SK-N-SH (cell line): Measurements from ENCODE around the gene AJM1. TPM values are rescaled to one million over a fixed set of nuclear protein-coding genes. Genes with fewer than 3 reads are reported as not detected.
A peak's percentile ranks its signal among the peaks of the same experiment; 100 is the strongest.

Experiments
- CTCF ChIA-PET: fragments of 300-600, 350-600 bp; formaldehyde crosslinking; extraction: SDS; loops from one replicate; lab custom pipeline; 2021; lab: Yijun Ruan, JAX
- POLR2A ChIA-PET: fragments of 350-600 bp; sonication (Branson Sonifier 250); formaldehyde crosslinking; extraction: SDS; loops from one replicate; lab custom pipeline; 2020; ENCODE audit warnings: antibody characterized with exemption, inconsistent platforms; lab: Yijun Ruan, JAX
- DNase-seq: peaks from one replicate; pipeline ENCODE4 v3.0.0; 2012
- H2AFZ ChIP-seq: fragments of 200-600 bp; sonication (generic); 2 replicates; pipeline ENCODE4 v1.8.1; 2016; ENCODE audit warnings: antibody characterized with exemption, mild to moderate bottlenecking, low read depth
- H3F3A ChIP-seq: fragments of 200-600 bp; sonication (generic); replicated peaks from 2 replicates; pipeline ENCODE3; 2016; ENCODE audit warnings: antibody characterized with exemption, mild to moderate bottlenecking; ENCODE audit not compliant: insufficient read depth
- H3K27ac ChIP-seq, 2 experiments: fragments of 200-500 bp in 1 of 2; fragments of 200-600 bp in 1 of 2; sonication (Bioruptor generic) in 1 of 2; sonication (generic), shearing (Covaris generic) in 1 of 2; 2 replicates each; pipeline versions ENCODE4 v1.5.1 to v1.6.1; 2014 to 2016; ENCODE audit warnings: low read depth in 2 of 2, inconsistent platforms in 1 of 2, low read length in 1 of 2, mild to moderate bottlenecking in 1 of 2, mixed read lengths in 1 of 2
- H3K27me3 ChIP-seq: fragments of 200-600 bp; sonication (generic), shearing (Covaris generic); 2 replicates; pipeline ENCODE4 v1.6.1; 2016; ENCODE audit warnings: mixed run types; ENCODE audit not compliant: insufficient read depth
- H3K36me3 ChIP-seq, 2 experiments: fragments of 200-500 bp in 1 of 2; fragments of 200-600 bp in 1 of 2; sonication (Bioruptor generic) in 1 of 2; sonication (generic) in 1 of 2; replicated peaks in 1 of 2; 2 replicates each; pipeline versions ENCODE3 to v1.5.1; 2014 to 2016; ENCODE audit warnings: low read length in 1 of 2, mild to moderate bottlenecking in 1 of 2; ENCODE audit not compliant: insufficient read depth in 2 of 2, control insufficient read depth in 1 of 2
- H3K4me1 ChIP-seq, 2 experiments: fragments of 200-500 bp in 1 of 2; fragments of 200-600 bp in 1 of 2; sonication (Bioruptor generic) in 1 of 2; sonication (generic), shearing (Covaris generic) in 1 of 2; 2 replicates each; pipeline versions ENCODE4 v1.5.1 to v1.6.1; 2014 to 2016; ENCODE audit warnings: low read depth in 1 of 2, low read length in 1 of 2, mixed run types in 1 of 2; ENCODE audit not compliant: insufficient read depth in 2 of 2, control insufficient read depth in 1 of 2
- H3K4me2 ChIP-seq: fragments of 200-600 bp; sonication (generic), shearing (Covaris generic); 2 replicates; pipeline ENCODE4 v1.6.1; 2017; ENCODE audit warnings: mixed run types
- H3K4me3 ChIP-seq, 2 experiments: fragments of 200-500 bp in 1 of 2; fragments of 200-600 bp in 1 of 2; sonication (Bioruptor generic) in 1 of 2; sonication (generic), shearing (Covaris generic) in 1 of 2; 2 replicates each; pipeline versions ENCODE4 v1.5.1 to v1.8.1; 2014 to 2016; ENCODE audit warnings: low read depth in 2 of 2, inconsistent platforms in 1 of 2, low read length in 1 of 2, mild to moderate bottlenecking in 1 of 2, mixed read lengths in 1 of 2, moderate library complexity in 1 of 2
- H3K79me2 ChIP-seq: fragments of 200-600 bp; sonication (generic); 2 replicates; pipeline ENCODE4 v1.8.1; 2017; ENCODE audit warnings: mild to moderate bottlenecking; ENCODE audit not compliant: insufficient read depth
- H3K9ac ChIP-seq: fragments of 200-600 bp; sonication (generic); 2 replicates; pipeline ENCODE4 v1.6.1; 2017; ENCODE audit warnings: mixed run types
- H3K9me2 ChIP-seq: fragments of 200-600 bp; sonication (generic); 2 replicates; pipeline ENCODE4 v1.6.1; 2017; ENCODE audit warnings: mixed run types
- H3K9me3 ChIP-seq: fragments of 200-600 bp; sonication (generic); 2 replicates; pipeline ENCODE4 v1.6.1; 2017; ENCODE audit warnings: mixed run types, mild to moderate bottlenecking, moderate library complexity
- H4K20me1 ChIP-seq: fragments of 200-600 bp; sonication (generic); 2 replicates; pipeline ENCODE4 v1.6.1; 2017; ENCODE audit warnings: mild to moderate bottlenecking, mixed run types; ENCODE audit not compliant: insufficient read depth
- ELF1 ChIP-seq: IDR thresholded peaks from 2 replicates; pipeline ENCODE4 v1.4.0; 2012
- FOXJ3 ChIP-seq: sonication (generic); formaldehyde crosslinking; IDR thresholded peaks from 2 replicates; pipeline ENCODE4 v1.5.1; 2020; ENCODE audit warnings: mild to moderate bottlenecking, missing genetic modification reagents
- GABPA ChIP-seq: IDR thresholded peaks from 2 replicates; pipeline ENCODE4 v1.4.0; 2012; ENCODE audit warnings: low read depth, mild to moderate bottlenecking
- NFIC ChIP-seq: IDR thresholded peaks from 2 replicates; pipeline ENCODE4 v1.4.0; 2012; ENCODE audit warnings: borderline replicate concordance
- RCOR1 ChIP-seq: fragments of 150-350 bp; IDR thresholded peaks from 2 replicates; pipeline ENCODE4 v1.6.1; 2017; ENCODE audit warnings: antibody characterized with exemption, low read length
- RXRA ChIP-seq: IDR thresholded peaks from 2 replicates; pipeline ENCODE4 v1.4.0; 2012; ENCODE audit warnings: low read depth, mild to moderate bottlenecking, borderline replicate concordance
- TAF1 ChIP-seq: IDR thresholded peaks from 2 replicates; pipeline ENCODE4 v1.6.1; 2012; ENCODE audit warnings: low read depth, mild to moderate bottlenecking, low read length, moderate library complexity, borderline replicate concordance
- WGBS: methylation state at CpG from one replicate; pipeline ENCODE4 v1.1.6; 2017; ENCODE audit warnings: low lambda C conversion rate; 5-methylcytosine and 5-hydroxymethylcytosine counted together
- polyA plus RNA-seq, 3 experiments: library from polyadenylated mRNA; depleted of rRNA; stranded (reverse); fragments of >200 nt; gene quantifications; 2 replicates each; pipeline ENCODE4 v1.2.3, GENCODE V29; 2012
- TF ChIP-seq, protein P1 (sequence below): IDR thresholded peaks from 2 replicates; pipeline ENCODE4 v1.6.1; 2012; ENCODE audit warnings: mild to moderate bottlenecking, low read depth, low read length, moderate library complexity
- TF ChIP-seq, protein P2 (sequence below): IDR thresholded peaks from 2 replicates; pipeline ENCODE4 v1.4.0; 2012; ENCODE audit warnings: low read depth
- TF ChIP-seq, protein P3 (sequence below): IDR thresholded peaks from 2 replicates; pipeline ENCODE4 v1.4.0; 2012; ENCODE audit warnings: low read depth, borderline replicate concordance
- TF ChIP-seq, protein P4 (sequence below): fragments of 150-350 bp; IDR thresholded peaks from 2 replicates; pipeline ENCODE4 v1.6.1; 2016; ENCODE audit warnings: mild to moderate bottlenecking, low read depth, low read length
- TF ChIP-seq, protein P5 (sequence below): IDR thresholded peaks from 2 replicates; pipeline ENCODE4 v1.4.0; 2012; ENCODE audit warnings: low read depth, borderline replicate concordance

Gene AJM1
- polyA plus RNA-seq, 1 of the 3 experiments (the other 2 are of a cell fraction), result 2.4 TPM

DNA sequence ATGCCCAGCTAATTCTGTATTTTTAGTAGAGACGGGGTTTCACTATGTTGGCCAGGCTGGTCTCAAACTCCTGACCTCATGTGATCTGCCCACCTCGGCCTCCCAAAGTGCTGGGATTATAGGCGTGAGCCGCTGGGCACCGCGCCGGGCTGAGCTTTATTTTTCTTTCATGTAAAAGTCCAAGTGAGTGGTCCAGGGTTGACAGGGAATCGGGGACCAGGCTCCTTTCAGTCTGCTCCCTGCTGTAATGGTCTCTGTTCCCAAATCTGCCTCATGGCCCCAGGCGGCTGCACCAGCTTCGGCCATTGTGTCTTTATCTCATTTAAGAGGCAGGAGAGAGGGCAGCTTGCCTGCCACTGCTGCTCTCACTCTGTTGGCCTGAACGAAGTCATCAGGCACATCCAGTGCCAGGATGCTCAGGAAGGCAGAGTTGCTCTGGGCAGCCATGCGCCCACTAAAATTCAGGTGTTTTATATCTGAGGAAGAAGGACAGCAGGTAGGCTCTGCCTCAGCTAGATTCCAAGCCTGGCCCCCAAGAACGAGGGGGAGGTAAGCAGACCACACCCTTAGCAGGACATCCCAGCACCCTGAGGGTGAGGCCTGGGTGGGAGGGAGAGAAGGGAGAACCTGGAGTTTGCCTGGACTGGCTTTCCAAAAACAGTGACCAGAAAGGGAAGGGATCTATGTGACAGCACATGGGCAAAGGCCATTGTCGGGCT is 47.8 kb upstream of the AJM1 start:
- no peaks in the 10 kb centered on the region for H3K27me3 ChIP-seq
- no peak overlapping the region for H3K4me3 ChIP-seq
- TF ChIP-seq GABPA, result no peak
- no peak for TF ChIP-seq NFIC
- TF ChIP-seq, protein P1, sequence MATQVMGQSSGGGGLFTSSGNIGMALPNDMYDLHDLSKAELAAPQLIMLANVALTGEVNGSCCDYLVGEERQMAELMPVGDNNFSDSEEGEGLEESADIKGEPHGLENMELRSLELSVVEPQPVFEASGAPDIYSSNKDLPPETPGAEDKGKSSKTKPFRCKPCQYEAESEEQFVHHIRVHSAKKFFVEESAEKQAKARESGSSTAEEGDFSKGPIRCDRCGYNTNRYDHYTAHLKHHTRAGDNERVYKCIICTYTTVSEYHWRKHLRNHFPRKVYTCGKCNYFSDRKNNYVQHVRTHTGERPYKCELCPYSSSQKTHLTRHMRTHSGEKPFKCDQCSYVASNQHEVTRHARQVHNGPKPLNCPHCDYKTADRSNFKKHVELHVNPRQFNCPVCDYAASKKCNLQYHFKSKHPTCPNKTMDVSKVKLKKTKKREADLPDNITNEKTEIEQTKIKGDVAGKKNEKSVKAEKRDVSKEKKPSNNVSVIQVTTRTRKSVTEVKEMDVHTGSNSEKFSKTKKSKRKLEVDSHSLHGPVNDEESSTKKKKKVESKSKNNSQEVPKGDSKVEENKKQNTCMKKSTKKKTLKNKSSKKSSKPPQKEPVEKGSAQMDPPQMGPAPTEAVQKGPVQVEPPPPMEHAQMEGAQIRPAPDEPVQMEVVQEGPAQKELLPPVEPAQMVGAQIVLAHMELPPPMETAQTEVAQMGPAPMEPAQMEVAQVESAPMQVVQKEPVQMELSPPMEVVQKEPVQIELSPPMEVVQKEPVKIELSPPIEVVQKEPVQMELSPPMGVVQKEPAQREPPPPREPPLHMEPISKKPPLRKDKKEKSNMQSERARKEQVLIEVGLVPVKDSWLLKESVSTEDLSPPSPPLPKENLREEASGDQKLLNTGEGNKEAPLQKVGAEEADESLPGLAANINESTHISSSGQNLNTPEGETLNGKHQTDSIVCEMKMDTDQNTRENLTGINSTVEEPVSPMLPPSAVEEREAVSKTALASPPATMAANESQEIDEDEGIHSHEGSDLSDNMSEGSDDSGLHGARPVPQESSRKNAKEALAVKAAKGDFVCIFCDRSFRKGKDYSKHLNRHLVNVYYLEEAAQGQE, result no peak
- TF ChIP-seq, protein P2, sequence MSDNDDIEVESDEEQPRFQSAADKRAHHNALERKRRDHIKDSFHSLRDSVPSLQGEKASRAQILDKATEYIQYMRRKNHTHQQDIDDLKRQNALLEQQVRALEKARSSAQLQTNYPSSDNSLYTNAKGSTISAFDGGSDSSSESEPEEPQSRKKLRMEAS, result no peak
- TF ChIP-seq, protein P3, sequence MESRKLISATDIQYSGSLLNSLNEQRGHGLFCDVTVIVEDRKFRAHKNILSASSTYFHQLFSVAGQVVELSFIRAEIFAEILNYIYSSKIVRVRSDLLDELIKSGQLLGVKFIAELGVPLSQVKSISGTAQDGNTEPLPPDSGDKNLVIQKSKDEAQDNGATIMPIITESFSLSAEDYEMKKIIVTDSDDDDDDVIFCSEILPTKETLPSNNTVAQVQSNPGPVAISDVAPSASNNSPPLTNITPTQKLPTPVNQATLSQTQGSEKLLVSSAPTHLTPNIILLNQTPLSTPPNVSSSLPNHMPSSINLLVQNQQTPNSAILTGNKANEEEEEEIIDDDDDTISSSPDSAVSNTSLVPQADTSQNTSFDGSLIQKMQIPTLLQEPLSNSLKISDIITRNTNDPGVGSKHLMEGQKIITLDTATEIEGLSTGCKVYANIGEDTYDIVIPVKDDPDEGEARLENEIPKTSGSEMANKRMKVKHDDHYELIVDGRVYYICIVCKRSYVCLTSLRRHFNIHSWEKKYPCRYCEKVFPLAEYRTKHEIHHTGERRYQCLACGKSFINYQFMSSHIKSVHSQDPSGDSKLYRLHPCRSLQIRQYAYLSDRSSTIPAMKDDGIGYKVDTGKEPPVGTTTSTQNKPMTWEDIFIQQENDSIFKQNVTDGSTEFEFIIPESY, result no peak
- TF ChIP-seq RCOR1, result no peak
- TF ChIP-seq FOXJ3 (CRISPR knock-in tag), result no peak
- TF ChIP-seq TAF1, result no peak
- TF ChIP-seq, protein P4, sequence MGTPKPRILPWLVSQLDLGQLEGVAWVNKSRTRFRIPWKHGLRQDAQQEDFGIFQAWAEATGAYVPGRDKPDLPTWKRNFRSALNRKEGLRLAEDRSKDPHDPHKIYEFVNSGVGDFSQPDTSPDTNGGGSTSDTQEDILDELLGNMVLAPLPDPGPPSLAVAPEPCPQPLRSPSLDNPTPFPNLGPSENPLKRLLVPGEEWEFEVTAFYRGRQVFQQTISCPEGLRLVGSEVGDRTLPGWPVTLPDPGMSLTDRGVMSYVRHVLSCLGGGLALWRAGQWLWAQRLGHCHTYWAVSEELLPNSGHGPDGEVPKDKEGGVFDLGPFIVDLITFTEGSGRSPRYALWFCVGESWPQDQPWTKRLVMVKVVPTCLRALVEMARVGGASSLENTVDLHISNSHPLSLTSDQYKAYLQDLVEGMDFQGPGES, result no peak
- no peak for TF ChIP-seq ELF1
- TF ChIP-seq, protein P5, sequence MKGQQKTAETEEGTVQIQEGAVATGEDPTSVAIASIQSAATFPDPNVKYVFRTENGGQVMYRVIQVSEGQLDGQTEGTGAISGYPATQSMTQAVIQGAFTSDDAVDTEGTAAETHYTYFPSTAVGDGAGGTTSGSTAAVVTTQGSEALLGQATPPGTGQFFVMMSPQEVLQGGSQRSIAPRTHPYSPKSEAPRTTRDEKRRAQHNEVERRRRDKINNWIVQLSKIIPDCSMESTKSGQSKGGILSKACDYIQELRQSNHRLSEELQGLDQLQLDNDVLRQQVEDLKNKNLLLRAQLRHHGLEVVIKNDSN, result no peak
- TF ChIP-seq RXRA, result no peak
- ChIA-PET CTCF (interaction anchor here (0.7 to 5.0 kb wide), 5 partner anchors 13 to 241 kb away, joined by 3 to 36 read pairs (median 4); partner anchors contain the start of gene AJM1), POLR2A (interaction anchor here (0.6 kb wide), 1 partner anchor 190 kb away, joined by 4 read pairs; no protein-coding TSS in a partner anchor)
- no peaks in the 10 kb centered on the region for H3K9me2 ChIP-seq
- H3K9me3 ChIP-seq, result no peaks in the 10 kb centered on the region
- no peak overlapping the region for H2AFZ ChIP-seq
- H4K20me1 ChIP-seq, result peaks cover 5% of the 10 kb centered on the region; the same call in 1 of the 2 replicates
- H3K27ac ChIP-seq, result peak overlapping the region in 1 of 2 experiments; percentile 23; a peak in 1 of 4 replicates
- no peak overlapping the region for H3K4me2 ChIP-seq
- H3K9ac ChIP-seq, result no peak overlapping the region
- DNase-seq, result no peak
- H3K79me2 ChIP-seq, result peaks cover 11% of the 10 kb centered on the region
- peaks cover 16% of the 10 kb centered on the region for H3F3A ChIP-seq
- WGBS, result 92% methylated on average over 14 of the region's 14 CpGs
- peaks cover 0 to 9% of the 10 kb centered on the region in 2 experiments for H3K36me3 ChIP-seq
- H3K4me1 ChIP-seq, result peaks cover 7 to 50% of the 10 kb centered on the region in 2 experiments
